Tibial artery (tissue), 4 donors: Measurements from ENCODE around the gene OPN3.

Source experiments
- DNase-seq, 2 donors: peaks; one replicate each; pipeline ENCODE4 v3.0.0-alpha.2; 2019
- H3K27ac ChIP-seq, 2 donors: fragments of 200-600 bp; sonication (generic) in 1 of 2; 1 replicate in 1 of 2; 2 replicates in 1 of 2; pipeline ENCODE4 v1.5.1; 2018 to 2019; ENCODE audit warnings: mild to moderate bottlenecking in 1 of 2
- H3K27me3 ChIP-seq, 2 donors: fragments of 200-600 bp; sonication (generic) in 1 of 2; one replicate each; pipeline versions ENCODE4 v1.5.1 to v1.6.0; 2016 to 2019
- H3K36me3 ChIP-seq, 3 donors: fragments of 200-600 bp; sonication (generic) in 2 of 3; one replicate each; pipeline ENCODE4 v1.5.1; 2016 to 2019; ENCODE audit warnings: mild to moderate bottlenecking in 2 of 3
- H3K4me1 ChIP-seq, 4 donors: fragments of 200-600 bp; sonication (generic) in 2 of 4; 1 replicate in 3 of 4; 2 replicates in 1 of 4; pipeline ENCODE4 v1.5.1; 2016 to 2019
- H3K4me3 ChIP-seq, 2 donors: fragments of 200-600 bp; sonication (generic) in 1 of 2; 1 replicate in 1 of 2; 2 replicates in 1 of 2; pipeline ENCODE4 v1.5.1; 2018 to 2019; ENCODE audit warnings: mild to moderate bottlenecking in 2 of 2
- H3K9me3 ChIP-seq, 3 donors: fragments of 200-600 bp; sonication (generic) in 1 of 3; one replicate each; pipeline ENCODE4 v1.5.1; 2016 to 2019
- CTCF ChIP-seq, 2 experiments: fragments of 200-600 bp in 1 of 2; fragments of 450-650 bp in 1 of 2; IDR thresholded peaks; one replicate each; pipeline ENCODE4 v1.5.1; 2017 to 2019; ENCODE audit warnings: antibody characterized with exemption in 2 of 2, mild to moderate bottlenecking in 1 of 2, moderate library complexity in 1 of 2
- intact Hi-C: fragments of 100-400 bp; cut with DNase I; formaldehyde crosslinking; loops from one replicate; pipeline ENCODE4 v1.15.0; 2023; ENCODE audit warnings: low total_unique reads

The OPN3 gene

GRCh38 chr1:241606544-241606943 is 33.6 kb downstream of the OPN3 start:
- Histone ChIP-seq H3K27me3 (no peaks in the 10 kb centered on the region), H3K4me3 (no peak overlapping the region), H3K36me3 (no peaks in the 10 kb centered on the region), H3K9me3 (no peaks in the 10 kb centered on the region), H3K4me1 (peaks cover 0 to 20% (median 10%) of the 10 kb centered on the region in 4 donors), H3K27ac (no peak overlapping the region)
- intact Hi-C loops, result no loop called here
- DNase-seq, result no peak
- no peak for TF ChIP-seq CTCF (IDR thresholded peaks at IDR 0.05)

GRCh38 chr1:241605146-241605805 is 34.9 kb downstream of the OPN3 start:
- peaks cover 0 to 20% (median 10%) of the 10 kb centered on the region in 4 donors for H3K4me1 ChIP-seq
- H3K27ac ChIP-seq, result no peak overlapping the region
- no peaks in the 10 kb centered on the region for H3K9me3 ChIP-seq
- H3K4me3 ChIP-seq, result no peak overlapping the region
- no peak for TF ChIP-seq CTCF (IDR thresholded peaks at IDR 0.05)
- no peaks in the 10 kb centered on the region for H3K36me3 ChIP-seq
- intact Hi-C loops, result no loop called here
- H3K27me3 ChIP-seq, result no peaks in the 10 kb centered on the region
- DNase-seq, result no peak

- H3K9me3 ChIP-seq, result no peaks in the 10 kb centered on the region
- no peaks in the 10 kb centered on the region for H3K36me3 ChIP-seq
- peaks cover 0 to 20% (median 10%) of the 10 kb centered on the region in 4 donors for H3K4me1 ChIP-seq
- TF ChIP-seq CTCF (IDR thresholded peaks at IDR 0.05), result no peak
- H3K4me3 ChIP-seq, result no peak overlapping the region
- intact Hi-C loops, result no loop called here
- no peaks in the 10 kb centered on the region for H3K27me3 ChIP-seq
- peak overlapping the region in 1 of 2 donors; percentile 31 for H3K27ac ChIP-seq
- DNase-seq, result no peak
Observed at GRCh38 chr1:241603731-241604245, 36.4 kb downstream of the OPN3 start.

- Histone ChIP-seq H3K27ac (no peak overlapping the region), H3K36me3 (peaks cover 0 to 6% (median 0%) of the 10 kb centered on the region in 3 donors), H3K4me3 (no peak overlapping the region), H3K9me3 (no peaks in the 10 kb centered on the region), H3K27me3 (no peaks in the 10 kb centered on the region), H3K4me1 (peaks cover 0 to 20% (median 10%) of the 10 kb centered on the region in 4 donors)
- no peak for DNase-seq
- no peak for TF ChIP-seq CTCF (IDR thresholded peaks at IDR 0.05)
- intact Hi-C loops, result no loop called here
Observed at GRCh38 chr1:241600496-241600901, 39.7 kb downstream of the OPN3 start.

GRCh38 chr1:241598249-241598648 is 41.9 kb downstream of the OPN3 start:
- Histone ChIP-seq H3K27ac (no peak overlapping the region), H3K27me3 (no peaks in the 10 kb centered on the region), H3K4me1 (peaks cover 0 to 8% (median under 1%) of the 10 kb centered on the region in 4 donors), H3K4me3 (no peak overlapping the region), H3K36me3 (peaks cover 0 to 7% (median 0%) of the 10 kb centered on the region in 3 donors), H3K9me3 (no peaks in the 10 kb centered on the region)
- intact Hi-C loops, result no loop called here
- DNase-seq, result no peak
- no peak for TF ChIP-seq CTCF (IDR thresholded peaks at IDR 0.05)
